Activated CD4-positive, alpha-beta T cell treated with anti-CD3 and anti-CD28 coated beads, Interleukin-10, Interleukin-2, amounts not matched to agents 100 ng/mL and 50 ng/mL, durations not matched to agents 16 hours and 8 hours (primary cell): ENCODE measurements around the gene LTBR.

Experiments
- DNase-seq: peaks from one replicate; pipeline ENCODE4 v3.0.0-alpha.2; 2020

LTBR gene

GRCh38 chr12:6384499-6385436 is 806 bp downstream of the LTBR start:
- DNase-seq = no peak

GRCh38 chr12:6386038-6386437 is 2.1 kb downstream of the LTBR start:
- DNase-seq = no peak

GRCh38 chr12:6386491-6386890 is 2.5 kb downstream of the LTBR start:
- no peak for DNase-seq

- no peak for DNase-seq
Measured at GRCh38 chr12:6387541-6387940, 3.6 kb downstream of the LTBR start.

GRCh38 chr12:6390084-6390799 is 6.3 kb downstream of the LTBR start:
- DNase-seq = no peak

GRCh38 chr12:6391013-6391412 is 7.1 kb downstream of the LTBR start:
- DNase-seq = no peak

GRCh38 chr12:6392504-6392903 is 8.5 kb downstream of the LTBR start:
- no peak for DNase-seq

- DNase-seq = no peak
Measured at GRCh38 chr12:6393109-6393508, 9.1 kb downstream of the LTBR start.

- no peak for DNase-seq
Measured at GRCh38 chr12:6394398-6394797, 10.4 kb downstream of the LTBR start.

- DNase-seq = no peak
Measured at GRCh38 chr12:6396031-6396430, 12.1 kb downstream of the LTBR start.

GRCh38 chr12:6399884-6400644 is 16.1 kb downstream of the LTBR start:
- no peak for DNase-seq

- no peak for DNase-seq
Measured at GRCh38 chr12:6404390-6404789, 20.4 kb downstream of the LTBR start.

GRCh38 chr12:6405963-6406362 is 22.0 kb downstream of the LTBR start:
- DNase-seq = no peak

GRCh38 chr12:6407236-6407954 is 23.4 kb downstream of the LTBR start:
- DNase-seq = no peak

- DNase-seq = peak; percentile 69
Measured at GRCh38 chr12:6416596-6416995, 32.6 kb downstream of the LTBR start.

GRCh38 chr12:6418796-6419195 is 34.8 kb downstream of the LTBR start:
- DNase-seq = no peak

GRCh38 chr12:6420364-6420763 is 36.4 kb downstream of the LTBR start:
- no peak for DNase-seq

GRCh38 chr12:6423267-6424007 is 39.5 kb downstream of the LTBR start:
- DNase-seq = peak; percentile 91

- DNase-seq = no peak
Measured at GRCh38 chr12:6424008-6424347, 40.0 kb downstream of the LTBR start.

- no peak for DNase-seq
Measured at GRCh38 chr12:6424866-6425265, 40.9 kb downstream of the LTBR start.

GRCh38 chr12:6425590-6426531 is 41.9 kb downstream of the LTBR start:
- DNase-seq = peak; percentile 34
